ENCODE data around the gene MYLK2. TPM values are rescaled to one million over a fixed set of nuclear protein-coding genes. Genes with fewer than 3 reads are reported as not detected.
"Not testable (repeated sequence)": the region's sequence is repeated elsewhere in the genome, so short reads cannot be mapped to it uniquely, and the experiment has no call there.

Gene MYLK2
- total RNA-seq, 1 donor from 2014 or later: not detected

- DNase-seq (ENCODE audit: low spot score) (no peak), ATAC-seq (peak; percentile 56)
Observed at GRCh38 chr20:31815408-31816188, 3.6 kb upstream of the MYLK2 start.

- DNase-seq (ENCODE audit: low spot score): no peak
- no peak for ATAC-seq
Observed at GRCh38 chr20:31816221-31816620, 2.9 kb upstream of the MYLK2 start.

GRCh38 chr20:31817461-31817860 is 1.7 kb upstream of the MYLK2 start:
- no peak for DNase-seq (ENCODE audit: low spot score)
- no peak for ATAC-seq

- DNase-seq (ENCODE audit: low spot score): no peak
- ATAC-seq: no peak
Observed at GRCh38 chr20:31818376-31818908, 714 bp upstream of the MYLK2 start.

- DNase-seq (ENCODE audit: low spot score) (no peak), ATAC-seq (no peak)
Observed at GRCh38 chr20:31820228-31820627, 1.1 kb downstream of the MYLK2 start.

GRCh38 chr20:31821427-31821826 is 2.3 kb downstream of the MYLK2 start:
- ATAC-seq (no peak), DNase-seq (ENCODE audit: low spot score) (no peak)

- peak; percentile 94 for ATAC-seq
- DNase-seq (ENCODE audit: low spot score): peak; percentile 75
Observed at GRCh38 chr20:31822421-31823330, 3.5 kb downstream of the MYLK2 start.

GRCh38 chr20:31823360-31824124 is 4.4 kb downstream of the MYLK2 start:
- peak; percentile 14 for ATAC-seq
- DNase-seq (ENCODE audit: low spot score): no peak

- ATAC-seq (no peak), DNase-seq (ENCODE audit: low spot score) (no peak)
Observed at GRCh38 chr20:31824125-31824485, 4.9 kb downstream of the MYLK2 start.

GRCh38 chr20:31824554-31825313 is 5.6 kb downstream of the MYLK2 start:
- ATAC-seq (no peak), DNase-seq (ENCODE audit: low spot score) (no peak)

- no peak for DNase-seq (ENCODE audit: low spot score)
- no peak for ATAC-seq
Observed at GRCh38 chr20:31826074-31826473, 6.9 kb downstream of the MYLK2 start.

- ATAC-seq: no peak
Observed at GRCh38 chr20:31827059-31827458, 7.9 kb downstream of the MYLK2 start.

GRCh38 chr20:31828016-31828415 is 8.9 kb downstream of the MYLK2 start:
- ATAC-seq; DNase-seq (ENCODE audit: low spot score): not testable (repeated sequence)

More at GRCh38 chr20:31827059-31827458, 7.9 kb downstream of the MYLK2 start:
- no peak for DNase-seq (ENCODE audit: low spot score)

GRCh38 chr20:31829731-31830130 is 10.6 kb downstream of the MYLK2 start:
- no peak for DNase-seq (ENCODE audit: low spot score)
- no peak for ATAC-seq

- ATAC-seq: no peak
- DNase-seq (ENCODE audit: low spot score): no peak
Observed at GRCh38 chr20:31830406-31830981, 11.3 kb downstream of the MYLK2 start.

GRCh38 chr20:31831211-31831610 is 12.1 kb downstream of the MYLK2 start:
- no peak for ATAC-seq
- no peak for DNase-seq (ENCODE audit: low spot score)

- no peak for DNase-seq (ENCODE audit: low spot score)
Observed at GRCh38 chr20:31831771-31832306, 12.7 kb downstream of the MYLK2 start.

GRCh38 chr20:31833130-31833930 is 14.2 kb downstream of the MYLK2 start:
- ATAC-seq (peak; percentile 71), DNase-seq (ENCODE audit: low spot score) (no peak)

More at GRCh38 chr20:31831771-31832306, 12.7 kb downstream of the MYLK2 start:
- ATAC-seq: no peak

Data from left lobe of liver (tissue), 2 donors.